HG02870 (cell line): ENCODE data around the gene AAK1.
"Not testable (repeated sequence)": the region's sequence is repeated elsewhere in the genome, so short reads cannot be mapped to it uniquely, and the experiment has no call there.

Experiments used
- ATAC-seq: cut with Tn5 transposase; IDR thresholded peaks from one replicate; pipeline ENCODE4 v1.9.1; 2021; ENCODE audit warnings: mild to moderate bottlenecking, moderate library complexity; ENCODE audit not compliant: unreplicated experiment

AAK1 gene

GRCh38 chr2:69577467-69578197 is 65.9 kb downstream of the AAK1 start:
- ATAC-seq = no peak

GRCh38 chr2:69576880-69577279 is 66.7 kb downstream of the AAK1 start:
- no peak for ATAC-seq

- no peak for ATAC-seq
Observed at GRCh38 chr2:69575926-69576325, 67.6 kb downstream of the AAK1 start.

GRCh38 chr2:69575371-69575770 is 68.2 kb downstream of the AAK1 start:
- ATAC-seq = not testable (repeated sequence)

GRCh38 chr2:69572641-69573040 is 70.9 kb downstream of the AAK1 start:
- ATAC-seq = no peak

- no peak for ATAC-seq
Observed at GRCh38 chr2:69571189-69571588, 72.3 kb downstream of the AAK1 start.

GRCh38 chr2:69570474-69570873 is 73.1 kb downstream of the AAK1 start:
- no peak for ATAC-seq

- ATAC-seq = no peak
Observed at GRCh38 chr2:69567909-69568300, 75.6 kb downstream of the AAK1 start.

- ATAC-seq = no peak
Observed at GRCh38 chr2:69567157-69567908, 76.2 kb downstream of the AAK1 start.

- no peak for ATAC-seq
Observed at GRCh38 chr2:69566669-69567068, 76.9 kb downstream of the AAK1 start.

- ATAC-seq = no peak
Observed at GRCh38 chr2:69565431-69565839, 78.1 kb downstream of the AAK1 start.

- no peak for ATAC-seq
Observed at GRCh38 chr2:69564604-69565003, 78.9 kb downstream of the AAK1 start.

GRCh38 chr2:69563021-69563420 is 80.5 kb downstream of the AAK1 start:
- no peak for ATAC-seq

GRCh38 chr2:69561101-69561500 is 82.4 kb downstream of the AAK1 start:
- ATAC-seq = no peak

GRCh38 chr2:69560147-69560482 is 83.4 kb downstream of the AAK1 start:
- ATAC-seq = no peak

GRCh38 chr2:69559442-69560146 is 83.9 kb downstream of the AAK1 start:
- no peak for ATAC-seq

- ATAC-seq = no peak
Observed at GRCh38 chr2:69556008-69556407, 87.5 kb downstream of the AAK1 start.

GRCh38 chr2:69554981-69555380 is 88.6 kb downstream of the AAK1 start:
- no peak for ATAC-seq

- ATAC-seq = no peak
Observed at GRCh38 chr2:69554568-69554967, 89.0 kb downstream of the AAK1 start.

- ATAC-seq = no peak
Observed at GRCh38 chr2:69553991-69554390, 89.5 kb downstream of the AAK1 start.

GRCh38 chr2:69550511-69550910 is 93.0 kb downstream of the AAK1 start:
- ATAC-seq = not testable (repeated sequence)

- no peak for ATAC-seq
Observed at GRCh38 chr2:69549421-69549820, 94.1 kb downstream of the AAK1 start.
